HT1080 (cell line): ENCODE measurements around the gene CCDC159. TPM values are rescaled to one million over a fixed set of nuclear protein-coding genes. Genes with fewer than 3 reads are reported as not detected.
"Not testable (repeated sequence)": the region's sequence is repeated elsewhere in the genome, so short reads cannot be mapped to it uniquely, and the experiment has no call there.

Source experiments
- DNase-seq: peaks from one replicate; pipeline ENCODE4 v3.0.0-alpha.2; 2015; ENCODE audit warnings: low read depth
- total RNA-seq: library from RNA; depleted of rRNA; stranded (reverse); fragments of >200 nt; shearing (Covaris generic); gene quantifications from 2 replicates; pipeline ENCODE4 v1.2.3, GENCODE V29; 2014

CCDC159 gene
- total RNA-seq, 1 experiment from 2014 or later = not detected

GRCh38 chr19:11337080-11337479 is 9.2 kb upstream of the CCDC159 start:
- no peak for DNase-seq

GRCh38 chr19:11338121-11338520 is 8.2 kb upstream of the CCDC159 start:
- DNase-seq = no peak

DNA sequence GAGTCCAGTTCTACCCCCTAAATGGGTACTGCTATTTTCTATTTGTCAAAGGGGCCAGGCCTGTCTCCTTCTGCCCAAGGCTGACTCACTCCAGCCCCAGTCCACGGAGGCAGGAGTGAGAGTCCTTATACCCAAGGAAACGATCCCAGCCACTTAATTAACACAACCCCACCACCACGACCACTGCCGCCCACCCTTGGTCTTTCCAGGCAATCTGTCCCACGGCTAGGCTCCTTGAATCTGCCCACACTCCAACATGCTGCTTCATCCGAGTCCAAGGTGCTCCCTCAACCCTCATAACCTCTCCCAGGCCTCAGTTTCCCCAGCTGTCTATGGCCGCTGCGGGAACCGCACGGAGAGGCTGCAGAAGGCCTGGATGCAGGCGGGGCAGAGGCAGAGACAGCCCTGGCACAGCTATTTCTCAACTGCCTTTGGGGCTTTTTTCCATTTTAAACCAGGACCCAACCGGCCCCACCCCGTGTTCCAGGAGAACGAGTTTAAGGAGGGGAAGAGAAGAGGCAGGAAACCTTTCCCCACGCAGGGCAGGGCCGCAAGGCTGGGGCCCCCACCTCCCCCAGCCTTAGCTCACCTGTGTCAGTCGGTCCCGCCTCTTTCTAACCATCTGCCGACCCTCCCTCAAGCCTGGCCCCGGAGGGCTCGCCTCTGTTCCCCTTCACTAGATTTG is 7.6 kb upstream of the CCDC159 start:
- DNase-seq = no peak

DNA sequence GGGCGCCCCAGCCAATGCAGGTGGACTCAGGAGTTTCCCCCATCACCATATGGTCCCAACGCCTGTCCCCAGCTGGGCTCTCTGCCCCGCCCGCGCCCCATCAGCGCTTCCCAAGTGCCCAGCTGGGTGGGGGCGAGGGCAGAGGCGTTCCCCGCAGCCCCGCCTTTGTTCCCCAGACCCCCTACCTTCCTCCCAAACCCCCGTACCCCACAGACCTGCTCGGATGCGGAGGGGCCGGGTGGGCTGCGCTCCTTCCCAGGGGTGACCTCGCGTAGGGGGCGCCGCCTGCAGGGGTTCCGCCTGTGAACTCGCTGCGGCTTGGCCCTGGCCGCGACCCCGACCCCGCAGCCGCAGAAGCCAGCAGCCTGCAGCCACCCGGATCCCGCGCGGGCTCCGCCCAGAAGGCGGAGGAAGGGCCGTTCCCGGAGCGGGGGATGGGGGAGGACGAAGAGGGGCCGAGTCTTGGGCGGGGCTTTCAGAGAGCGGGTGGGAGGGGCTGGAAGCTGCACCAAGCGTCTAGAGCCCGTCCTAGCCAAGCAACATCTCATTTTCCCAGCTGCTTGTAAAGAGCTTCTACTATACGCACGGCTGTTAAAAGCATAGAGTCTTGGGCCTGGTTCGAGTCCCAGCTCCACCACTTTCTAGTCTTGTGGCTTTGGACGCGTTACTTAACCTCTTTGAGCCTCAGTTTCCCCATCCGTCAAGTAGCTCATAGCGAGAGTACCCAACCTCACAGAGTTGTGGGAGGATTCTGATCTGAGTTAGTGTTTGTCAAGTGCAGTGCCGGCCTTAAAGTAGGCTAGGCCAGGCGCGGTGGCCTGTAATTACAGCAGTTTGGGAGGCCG is 6.8 kb upstream of the CCDC159 start, which contains the start of gene RAB3D:
RAB3D (minus strand) TSS at position 404 of the 845 bp plus-strand sequence. CDS start 2,258 bp downstream, outside the sequence.
- DNase-seq = no peak

- not testable (repeated sequence) for DNase-seq
These were observed 6.2 kb upstream of the CCDC159 start for GRCh38 chr19:11340099-11340467.

- DNase-seq = no peak
These were observed 3.9 kb upstream of the CCDC159 start for GRCh38 chr19:11342429-11342828.

- no peak for DNase-seq
These were observed 1.1 kb upstream of the CCDC159 start for GRCh38 chr19:11345122-11345803.

DNA sequence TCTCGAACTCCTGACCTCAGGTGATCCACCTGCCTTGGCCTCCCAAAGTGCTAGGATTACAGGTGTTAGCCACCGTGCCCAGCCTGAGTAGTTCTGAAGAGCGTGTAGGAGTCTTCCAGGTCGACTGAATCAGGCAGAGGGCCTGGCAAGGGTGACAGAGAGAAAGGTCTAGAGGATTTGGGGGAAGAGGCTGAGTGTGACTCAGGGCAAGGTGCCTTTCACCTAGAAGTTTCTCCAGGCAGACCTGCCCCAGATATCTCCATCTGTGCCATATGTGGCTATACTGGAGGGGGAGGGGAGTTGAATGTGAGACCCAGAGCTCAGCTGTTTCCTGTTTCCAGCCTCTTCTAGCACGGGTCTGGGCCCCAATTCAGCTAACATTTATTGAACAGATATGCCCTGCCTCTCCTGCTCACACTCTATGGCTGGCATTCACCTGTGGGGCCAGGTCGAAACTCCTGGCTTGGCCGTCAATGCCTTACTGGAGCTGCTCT is 1.3 kb downstream of the CCDC159 start:
- no peak for DNase-seq

DNA sequence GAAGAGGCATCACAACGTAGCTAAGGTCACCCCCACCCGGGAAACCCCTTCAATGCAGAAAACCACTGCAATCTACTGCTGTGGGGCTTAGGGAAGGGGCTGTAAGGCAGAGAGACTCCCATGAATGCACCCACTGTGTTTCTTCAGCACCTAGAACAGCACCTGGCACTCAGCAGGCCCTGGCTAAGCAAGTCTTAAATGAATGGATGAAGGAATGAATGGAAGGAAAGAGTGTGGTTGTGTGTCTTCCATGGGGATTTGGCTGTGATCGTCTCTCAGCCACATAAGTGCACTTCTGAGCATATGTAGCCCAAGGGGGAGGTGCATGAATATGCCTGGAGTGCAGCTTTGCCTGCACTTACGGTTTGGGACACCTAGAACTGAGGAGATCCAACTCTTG is 2.9 kb downstream of the CCDC159 start:
- no peak for DNase-seq

DNA sequence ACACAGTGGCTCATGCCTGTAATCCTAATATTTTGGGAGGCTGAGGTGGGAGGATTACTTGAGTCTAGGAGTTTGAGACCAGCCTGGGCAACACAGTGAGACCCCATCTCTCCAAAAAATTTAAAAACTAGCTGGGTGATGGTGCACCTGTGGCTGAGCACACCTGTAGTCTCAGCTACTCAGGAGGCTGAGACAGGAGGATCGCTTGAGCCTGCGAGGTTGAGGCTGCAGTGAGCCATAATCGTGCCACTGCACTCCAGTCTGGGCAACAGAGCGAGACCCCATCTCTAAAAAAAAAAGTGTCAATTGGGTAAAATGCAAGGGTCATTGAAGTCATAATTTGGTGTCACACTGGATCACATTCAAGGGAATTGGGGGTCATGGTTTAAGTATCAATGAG is 7.8 kb downstream of the CCDC159 start:
- not testable (repeated sequence) for DNase-seq

DNA sequence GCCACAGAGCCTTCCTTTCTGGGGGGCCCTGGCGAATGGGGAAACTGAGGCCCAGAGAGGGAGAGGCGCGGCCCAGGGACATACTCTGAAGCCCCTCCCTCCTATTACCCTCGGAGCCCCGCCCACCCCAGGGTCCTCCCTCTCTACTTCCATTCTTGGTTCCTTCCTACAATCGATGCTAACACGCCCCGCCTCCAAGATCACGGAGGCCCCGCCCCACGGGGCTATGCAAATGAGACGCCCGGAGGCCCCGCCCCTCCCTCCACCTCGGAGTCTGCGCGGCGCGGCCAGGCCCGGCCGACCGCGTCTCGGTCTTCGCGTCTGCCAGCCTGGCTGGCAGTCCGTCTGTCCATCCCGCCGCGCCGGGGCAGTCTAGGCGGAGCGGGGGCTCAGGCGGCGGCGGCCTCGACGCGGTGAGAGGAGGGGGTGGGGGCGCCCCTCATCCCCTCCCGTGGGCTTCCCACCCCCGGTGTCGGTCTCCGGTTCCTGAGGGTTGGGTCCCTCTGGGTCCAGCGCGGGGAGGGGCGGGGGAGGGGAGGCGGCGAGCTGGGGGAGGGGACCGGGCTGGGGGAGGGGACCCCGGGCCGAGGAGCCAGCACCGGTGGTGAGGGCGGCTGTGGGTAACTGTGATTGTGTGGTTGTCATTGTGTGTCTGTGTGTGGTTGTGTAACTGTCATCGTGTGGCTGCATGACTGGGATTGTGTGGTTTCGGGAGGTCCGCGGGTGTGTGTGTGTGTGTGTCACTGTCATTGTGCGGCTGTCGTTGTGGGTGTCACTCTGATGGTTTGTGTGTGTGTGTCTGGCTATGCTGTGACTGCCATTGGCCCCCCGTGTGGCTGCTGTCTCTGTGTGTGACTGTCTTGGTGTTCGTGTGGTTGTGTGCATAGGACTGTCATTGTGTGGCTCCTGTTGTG is 9.1 kb downstream of the CCDC159 start, which contains the start of gene PLPPR2:
PLPPR2 (plus strand) TSS at position 273 of the 914 bp plus-strand sequence. CDS start 2,242 bp downstream, outside the sequence.
- DNase-seq = no peak

- DNase-seq = no peak
These were observed 9.7 kb downstream of the CCDC159 start for GRCh38 chr19:11356074-11356397.

DNA sequence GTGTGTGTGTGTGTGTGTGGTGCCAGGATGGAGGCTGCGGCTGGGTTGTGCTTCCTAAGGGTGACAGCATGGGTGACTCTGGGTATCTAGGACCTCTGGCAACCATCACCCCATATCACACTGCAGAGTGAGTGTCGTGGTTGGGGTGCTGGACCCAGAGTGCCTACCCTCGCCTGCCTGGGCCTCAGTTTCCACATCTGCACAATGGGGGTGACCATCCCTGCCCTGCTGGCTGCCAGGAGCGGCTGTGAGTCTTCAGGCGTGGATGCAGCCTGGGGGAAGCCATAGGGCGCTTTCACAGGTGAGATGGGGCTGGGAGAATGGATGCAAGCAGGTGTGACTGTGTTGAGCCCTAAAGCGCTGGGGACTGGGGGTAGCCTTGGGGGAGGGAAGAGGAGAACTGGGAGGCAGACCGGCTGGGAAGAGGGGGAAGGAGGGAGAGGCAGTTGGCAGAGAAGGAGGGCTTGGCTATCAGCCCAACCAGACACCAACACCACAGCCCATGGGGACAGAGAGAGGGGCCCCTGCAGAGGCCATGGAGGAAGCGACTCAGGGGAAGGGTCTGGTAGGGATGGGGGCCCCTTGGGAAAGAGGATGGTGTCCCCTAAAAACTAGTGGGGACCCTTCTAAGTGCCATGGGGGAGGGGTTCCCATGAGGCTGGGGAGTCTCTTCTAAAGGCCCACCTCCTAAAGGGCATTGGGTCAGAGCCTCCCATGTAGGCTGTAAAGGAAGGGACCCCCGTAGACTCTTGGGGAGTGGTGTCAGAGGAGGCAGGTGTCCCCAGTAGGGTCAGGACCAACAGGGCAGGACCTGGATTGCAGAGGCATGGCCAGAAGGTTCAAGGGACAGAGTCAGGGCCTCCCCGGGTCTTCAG is 10.6 kb downstream of the CCDC159 start:
- DNase-seq = no peak

GRCh38 chr19:11359421-11359820 is 13.1 kb downstream of the CCDC159 start:
- no peak for DNase-seq

DNA sequence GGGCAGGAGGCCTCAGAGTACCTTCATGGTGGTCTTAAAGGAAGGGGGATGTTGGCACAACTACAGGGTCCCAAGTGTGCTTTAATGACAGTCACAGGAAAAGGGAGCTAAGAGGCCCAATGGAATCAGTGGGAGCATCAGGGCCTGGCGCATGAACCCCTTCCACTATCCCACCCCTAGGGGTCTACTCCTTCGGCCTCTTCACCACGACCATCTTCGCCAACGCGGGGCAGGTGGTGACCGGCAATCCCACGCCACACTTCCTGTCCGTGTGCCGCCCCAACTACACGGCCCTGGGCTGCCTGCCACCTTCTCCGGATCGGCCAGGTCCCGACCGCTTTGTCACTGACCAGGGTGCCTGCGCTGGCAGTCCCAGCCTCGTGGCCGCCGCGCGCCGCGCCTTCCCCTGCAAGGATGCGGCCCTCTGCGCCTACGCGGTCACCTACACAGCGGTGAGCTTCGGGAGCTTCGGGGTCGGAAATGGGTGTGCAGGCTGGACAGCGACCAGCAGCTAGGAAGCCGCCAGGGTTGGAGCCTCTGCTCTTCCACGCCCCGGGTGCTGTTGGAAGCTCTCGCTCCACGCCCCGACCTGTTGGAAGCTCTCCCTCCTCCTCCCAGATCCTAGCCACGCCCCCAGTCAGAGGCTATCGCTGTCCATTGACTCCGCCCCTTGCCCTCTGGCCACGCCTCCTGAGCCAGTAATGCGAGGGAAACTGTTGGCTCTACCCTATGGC is 14.9 kb downstream of the CCDC159 start:
- DNase-seq = no peak

DNA sequence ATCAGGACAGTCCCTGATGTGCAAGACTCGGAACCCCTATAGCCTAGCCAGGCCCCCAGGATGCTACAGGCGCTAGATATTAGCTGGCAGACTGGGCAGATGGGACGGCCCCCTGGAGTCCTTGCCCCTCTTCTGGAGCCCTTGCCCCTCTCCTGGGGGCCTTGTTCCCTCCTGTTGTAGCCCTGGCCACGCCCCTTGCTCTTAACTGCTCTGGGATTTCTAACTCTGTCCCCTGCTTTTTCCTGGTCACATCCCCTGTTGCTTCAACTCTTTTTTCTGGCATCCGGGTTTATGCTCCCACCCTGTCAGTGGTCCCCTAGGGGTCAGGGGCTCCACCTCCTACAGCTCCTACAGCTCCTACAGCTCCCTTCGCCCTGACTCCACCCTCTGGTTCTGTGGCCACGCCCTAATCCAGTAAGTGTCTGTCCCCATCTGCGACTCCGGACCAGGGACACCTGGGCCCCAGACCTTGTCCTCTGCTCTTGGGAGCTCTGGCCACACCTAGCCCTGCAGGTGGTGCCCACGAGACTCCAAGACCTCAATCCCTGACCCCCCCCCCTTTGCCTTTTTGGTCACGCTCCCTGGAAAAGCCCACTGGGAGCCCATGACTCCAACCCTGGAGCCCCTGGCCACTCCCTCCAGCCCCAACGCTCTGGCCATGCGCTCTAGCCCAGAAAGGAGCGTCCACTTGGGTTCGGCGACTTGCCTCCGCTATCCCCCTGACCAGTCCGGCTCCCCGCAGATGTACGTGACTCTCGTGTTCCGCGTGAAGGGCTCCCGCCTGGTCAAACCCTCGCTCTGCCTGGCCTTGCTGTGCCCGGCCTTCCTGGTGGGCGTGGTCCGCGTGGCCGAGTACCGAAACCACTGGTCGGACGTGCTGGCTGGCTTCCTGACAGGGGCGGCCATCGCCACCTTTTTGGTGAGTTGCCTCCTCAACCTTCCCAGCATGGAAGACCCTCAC is 15.7 kb downstream of the CCDC159 start:
- no peak for DNase-seq

DNA sequence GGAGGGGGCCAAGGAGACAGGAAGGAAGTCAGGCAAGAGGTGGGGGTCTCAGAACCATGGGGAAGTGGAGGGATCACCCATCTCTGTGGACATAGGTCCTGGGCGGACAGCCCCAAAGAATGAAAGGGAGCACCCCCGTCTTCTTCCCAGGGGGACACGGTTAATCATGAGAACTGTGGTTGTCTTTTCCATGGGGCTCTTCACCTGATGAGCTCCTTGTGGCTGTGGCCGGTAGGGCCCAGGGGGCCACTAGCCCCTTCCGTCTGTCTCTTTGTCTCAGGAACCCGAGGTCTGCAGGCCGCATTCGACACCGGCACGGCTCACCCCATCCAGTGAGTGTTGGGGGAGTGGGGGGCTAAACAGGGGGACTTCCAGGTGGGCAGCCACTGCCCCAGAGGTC is 17.6 kb downstream of the CCDC159 start:
- no peak for DNase-seq
